WTC11 (cell line): ENCODE measurements around the gene MAP6. TPM values are rescaled to one million over a fixed set of nuclear protein-coding genes. Genes with fewer than 3 reads are reported as not detected.

ENCODE experiments used
- ATAC-seq: fragments of 200-7000 bp; cut with Tn5 transposase; 2 replicates; pipeline ENCODE4 v1.10.0; 2021; ENCODE audit warnings: mild to moderate bottlenecking, moderate library complexity
- CTCF ChIA-PET: fragments of 300-600 bp; sonication (Branson Sonifier 250); formaldehyde crosslinking; loops from one replicate; lab custom pipeline; 2021; ENCODE audit warnings: antibody characterized with exemption; lab: Charles Lee
- POLR2A ChIA-PET: fragments of 350-600 bp; sonication (Branson Sonifier 250); formaldehyde crosslinking; loops from one replicate; lab custom pipeline; 2021; ENCODE audit warnings: antibody characterized with exemption; lab: Charles Lee
- DNase-seq: peaks from one replicate; pipeline ENCODE4 v3.0.0; 2021; ENCODE audit warnings: low spot score
- H3K27ac Mint-ChIP-seq: 2 replicates; pipeline ENCODE4 v1.8.0; 2021; ENCODE audit warnings: mixed read lengths
- H3K27me3 Mint-ChIP-seq: 2 replicates; pipeline ENCODE4 v1.8.0; 2021; ENCODE audit warnings: low read depth, mild to moderate bottlenecking, moderate library complexity, mixed read lengths
- H3K36me3 Mint-ChIP-seq: 2 replicates; pipeline ENCODE4 v1.8.0; 2021; ENCODE audit warnings: mixed read lengths
- H3K4me1 Mint-ChIP-seq: 2 replicates; pipeline ENCODE4 v1.8.0; 2022; ENCODE audit warnings: mixed read lengths
- H3K4me3 Mint-ChIP-seq: 2 replicates; pipeline ENCODE4 v1.8.0; 2021; ENCODE audit warnings: mild to moderate bottlenecking, moderate library complexity, mixed read lengths
- H3K9me3 Mint-ChIP-seq: 2 replicates; pipeline ENCODE4 v1.8.0; 2021; ENCODE audit warnings: mixed read lengths
- CREB1 ChIP-seq: sonication (generic); formaldehyde crosslinking; IDR thresholded peaks from 2 replicates; pipeline ENCODE4 v1.8.0; 2023; ENCODE audit warnings: mild to moderate bottlenecking, missing genetic modification reagents
- GTF2I ChIP-seq: fragments of 250-450 bp; sonication (Bioruptor Pico); conservative IDR thresholded peaks from 2 replicates; pipeline ENCODE4 v1.4.0; 2021; ENCODE audit warnings: mild to moderate bottlenecking
- KAT7 ChIP-seq: sonication (generic); formaldehyde crosslinking; IDR thresholded peaks from 2 replicates; pipeline ENCODE4 v1.8.1; 2023; ENCODE audit warnings: missing genetic modification reagents, mild to moderate bottlenecking, borderline replicate concordance
- MXD4 ChIP-seq: fragments of 250-450 bp; sonication (Bioruptor Pico); IDR thresholded peaks from 2 replicates; pipeline ENCODE4 v1.8.0; 2021; ENCODE audit warnings: mild to moderate bottlenecking, moderate library complexity, borderline replicate concordance
- NFYB ChIP-seq: sonication (generic); formaldehyde crosslinking; conservative IDR thresholded peaks from 2 replicates; pipeline ENCODE4 v1.8.0; 2022; ENCODE audit warnings: low read depth, missing genetic modification reagents
- NR3C1 ChIP-seq: sonication (generic); formaldehyde crosslinking; conservative IDR thresholded peaks from 2 replicates; pipeline ENCODE4 v1.8.1; 2023; ENCODE audit warnings: low read depth, mild to moderate bottlenecking, missing genetic modification reagents
- PRDM15 ChIP-seq: sonication (generic); formaldehyde crosslinking; IDR thresholded peaks from 2 replicates; pipeline ENCODE4 v1.8.0; 2022; ENCODE audit warnings: missing genetic modification reagents
- PREB ChIP-seq: sonication (generic); formaldehyde crosslinking; IDR thresholded peaks from 2 replicates; pipeline ENCODE4 v1.8.1; 2022; ENCODE audit warnings: mild to moderate bottlenecking, missing genetic modification reagents, moderate library complexity, borderline replicate concordance
- ZNF232 ChIP-seq: sonication (generic); formaldehyde crosslinking; IDR thresholded peaks from 2 replicates; pipeline ENCODE4 v1.8.0; 2022; ENCODE audit warnings: mild to moderate bottlenecking, missing genetic modification reagents
- total RNA-seq: library from RNA; stranded (reverse); gene quantifications from 3 replicates; pipeline ENCODE4 v1.2.3, GENCODE V29; 2021
- TF ChIP-seq, protein P1 (sequence below): sonication (generic); formaldehyde crosslinking; IDR thresholded peaks from 2 replicates; pipeline ENCODE4 v1.8.0; 2023; ENCODE audit warnings: mild to moderate bottlenecking, missing genetic modification reagents
- TF ChIP-seq, protein P2 (sequence below): fragments of 250-450 bp; sonication (Bioruptor Pico); IDR thresholded peaks from 2 replicates; pipeline ENCODE4 v1.8.0; 2021; ENCODE audit warnings: mild to moderate bottlenecking
- TF ChIP-seq, protein P3 (sequence below): sonication (generic); formaldehyde crosslinking; IDR thresholded peaks from 2 replicates; pipeline ENCODE4 v1.8.1; 2023; ENCODE audit warnings: mild to moderate bottlenecking, missing genetic modification reagents
- TF ChIP-seq, protein P4 (sequence below): sonication (generic); formaldehyde crosslinking; IDR thresholded peaks from 2 replicates; pipeline ENCODE4 v1.8.1; 2022; ENCODE audit warnings: mild to moderate bottlenecking, moderate library complexity, missing genetic modification reagents
- TF ChIP-seq, protein P5 (sequence below): sonication (generic); formaldehyde crosslinking; conservative IDR thresholded peaks from 2 replicates; pipeline ENCODE4 v1.8.1; 2023; ENCODE audit warnings: mild to moderate bottlenecking, low read depth, missing genetic modification reagents, moderate library complexity

MAP6 gene
- total RNA-seq, 1 experiment from 2014 or later: 0.90 TPM

DNA sequence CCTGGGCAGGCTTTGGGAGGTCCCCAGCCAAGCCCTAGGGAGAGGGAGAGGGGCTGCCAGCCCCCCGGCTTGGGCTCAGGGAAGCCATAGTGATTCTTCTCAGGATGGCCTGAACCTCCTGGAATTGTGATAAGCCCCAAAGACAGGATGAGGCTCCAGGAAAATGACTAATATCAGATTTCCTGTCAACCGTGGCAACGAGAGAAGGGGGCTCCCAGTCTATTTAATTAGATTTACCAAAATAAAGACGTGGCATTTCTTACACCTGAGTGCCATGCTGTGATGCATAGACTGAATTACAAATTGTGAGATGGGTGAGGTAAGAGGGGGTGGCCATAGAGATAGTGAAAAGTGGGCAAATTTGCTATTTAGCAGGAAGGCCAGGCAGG is 86.3 kb downstream of the MAP6 start:
- 0 out of 2 replicates have a peak, but pooled peaks cover 3% of the 10 kb centered on the region for H3K9me3 Mint-ChIP-seq
- peaks cover 30% of the 10 kb centered on the region for H3K4me1 Mint-ChIP-seq
- H3K36me3 Mint-ChIP-seq: no peaks in the 10 kb centered on the region
- no peak for ATAC-seq
- TF ChIP-seq, protein P1, sequence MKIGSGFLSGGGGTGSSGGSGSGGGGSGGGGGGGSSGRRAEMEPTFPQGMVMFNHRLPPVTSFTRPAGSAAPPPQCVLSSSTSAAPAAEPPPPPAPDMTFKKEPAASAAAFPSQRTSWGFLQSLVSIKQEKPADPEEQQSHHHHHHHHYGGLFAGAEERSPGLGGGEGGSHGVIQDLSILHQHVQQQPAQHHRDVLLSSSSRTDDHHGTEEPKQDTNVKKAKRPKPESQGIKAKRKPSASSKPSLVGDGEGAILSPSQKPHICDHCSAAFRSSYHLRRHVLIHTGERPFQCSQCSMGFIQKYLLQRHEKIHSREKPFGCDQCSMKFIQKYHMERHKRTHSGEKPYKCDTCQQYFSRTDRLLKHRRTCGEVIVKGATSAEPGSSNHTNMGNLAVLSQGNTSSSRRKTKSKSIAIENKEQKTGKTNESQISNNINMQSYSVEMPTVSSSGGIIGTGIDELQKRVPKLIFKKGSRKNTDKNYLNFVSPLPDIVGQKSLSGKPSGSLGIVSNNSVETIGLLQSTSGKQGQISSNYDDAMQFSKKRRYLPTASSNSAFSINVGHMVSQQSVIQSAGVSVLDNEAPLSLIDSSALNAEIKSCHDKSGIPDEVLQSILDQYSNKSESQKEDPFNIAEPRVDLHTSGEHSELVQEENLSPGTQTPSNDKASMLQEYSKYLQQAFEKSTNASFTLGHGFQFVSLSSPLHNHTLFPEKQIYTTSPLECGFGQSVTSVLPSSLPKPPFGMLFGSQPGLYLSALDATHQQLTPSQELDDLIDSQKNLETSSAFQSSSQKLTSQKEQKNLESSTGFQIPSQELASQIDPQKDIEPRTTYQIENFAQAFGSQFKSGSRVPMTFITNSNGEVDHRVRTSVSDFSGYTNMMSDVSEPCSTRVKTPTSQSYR (CRISPR knock-in tag): no peak
- no peak for TF ChIP-seq PREB
- TF ChIP-seq, protein P2, sequence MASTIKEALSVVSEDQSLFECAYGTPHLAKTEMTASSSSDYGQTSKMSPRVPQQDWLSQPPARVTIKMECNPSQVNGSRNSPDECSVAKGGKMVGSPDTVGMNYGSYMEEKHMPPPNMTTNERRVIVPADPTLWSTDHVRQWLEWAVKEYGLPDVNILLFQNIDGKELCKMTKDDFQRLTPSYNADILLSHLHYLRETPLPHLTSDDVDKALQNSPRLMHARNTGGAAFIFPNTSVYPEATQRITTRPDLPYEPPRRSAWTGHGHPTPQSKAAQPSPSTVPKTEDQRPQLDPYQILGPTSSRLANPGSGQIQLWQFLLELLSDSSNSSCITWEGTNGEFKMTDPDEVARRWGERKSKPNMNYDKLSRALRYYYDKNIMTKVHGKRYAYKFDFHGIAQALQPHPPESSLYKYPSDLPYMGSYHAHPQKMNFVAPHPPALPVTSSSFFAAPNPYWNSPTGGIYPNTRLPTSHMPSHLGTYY (CRISPR knock-in tag): no peak
- no peak for TF ChIP-seq NFYB (CRISPR knock-in tag)
- no peak for TF ChIP-seq PRDM15 (CRISPR knock-in tag)
- no peak for TF ChIP-seq MXD4 (CRISPR knock-in tag)
- TF ChIP-seq ZNF232 (CRISPR knock-in tag): no peak
- TF ChIP-seq, protein P3, sequence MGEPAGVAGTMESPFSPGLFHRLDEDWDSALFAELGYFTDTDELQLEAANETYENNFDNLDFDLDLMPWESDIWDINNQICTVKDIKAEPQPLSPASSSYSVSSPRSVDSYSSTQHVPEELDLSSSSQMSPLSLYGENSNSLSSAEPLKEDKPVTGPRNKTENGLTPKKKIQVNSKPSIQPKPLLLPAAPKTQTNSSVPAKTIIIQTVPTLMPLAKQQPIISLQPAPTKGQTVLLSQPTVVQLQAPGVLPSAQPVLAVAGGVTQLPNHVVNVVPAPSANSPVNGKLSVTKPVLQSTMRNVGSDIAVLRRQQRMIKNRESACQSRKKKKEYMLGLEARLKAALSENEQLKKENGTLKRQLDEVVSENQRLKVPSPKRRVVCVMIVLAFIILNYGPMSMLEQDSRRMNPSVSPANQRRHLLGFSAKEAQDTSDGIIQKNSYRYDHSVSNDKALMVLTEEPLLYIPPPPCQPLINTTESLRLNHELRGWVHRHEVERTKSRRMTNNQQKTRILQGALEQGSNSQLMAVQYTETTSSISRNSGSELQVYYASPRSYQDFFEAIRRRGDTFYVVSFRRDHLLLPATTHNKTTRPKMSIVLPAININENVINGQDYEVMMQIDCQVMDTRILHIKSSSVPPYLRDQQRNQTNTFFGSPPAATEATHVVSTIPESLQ: no peak
- TF ChIP-seq, protein P4, sequence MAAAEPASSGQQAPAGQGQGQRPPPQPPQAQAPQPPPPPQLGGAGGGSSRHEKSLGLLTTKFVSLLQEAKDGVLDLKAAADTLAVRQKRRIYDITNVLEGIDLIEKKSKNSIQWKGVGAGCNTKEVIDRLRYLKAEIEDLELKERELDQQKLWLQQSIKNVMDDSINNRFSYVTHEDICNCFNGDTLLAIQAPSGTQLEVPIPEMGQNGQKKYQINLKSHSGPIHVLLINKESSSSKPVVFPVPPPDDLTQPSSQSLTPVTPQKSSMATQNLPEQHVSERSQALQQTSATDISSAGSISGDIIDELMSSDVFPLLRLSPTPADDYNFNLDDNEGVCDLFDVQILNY (CRISPR knock-in tag): no peak
- TF ChIP-seq KAT7 (CRISPR knock-in tag): no peak
- TF ChIP-seq, protein P5, sequence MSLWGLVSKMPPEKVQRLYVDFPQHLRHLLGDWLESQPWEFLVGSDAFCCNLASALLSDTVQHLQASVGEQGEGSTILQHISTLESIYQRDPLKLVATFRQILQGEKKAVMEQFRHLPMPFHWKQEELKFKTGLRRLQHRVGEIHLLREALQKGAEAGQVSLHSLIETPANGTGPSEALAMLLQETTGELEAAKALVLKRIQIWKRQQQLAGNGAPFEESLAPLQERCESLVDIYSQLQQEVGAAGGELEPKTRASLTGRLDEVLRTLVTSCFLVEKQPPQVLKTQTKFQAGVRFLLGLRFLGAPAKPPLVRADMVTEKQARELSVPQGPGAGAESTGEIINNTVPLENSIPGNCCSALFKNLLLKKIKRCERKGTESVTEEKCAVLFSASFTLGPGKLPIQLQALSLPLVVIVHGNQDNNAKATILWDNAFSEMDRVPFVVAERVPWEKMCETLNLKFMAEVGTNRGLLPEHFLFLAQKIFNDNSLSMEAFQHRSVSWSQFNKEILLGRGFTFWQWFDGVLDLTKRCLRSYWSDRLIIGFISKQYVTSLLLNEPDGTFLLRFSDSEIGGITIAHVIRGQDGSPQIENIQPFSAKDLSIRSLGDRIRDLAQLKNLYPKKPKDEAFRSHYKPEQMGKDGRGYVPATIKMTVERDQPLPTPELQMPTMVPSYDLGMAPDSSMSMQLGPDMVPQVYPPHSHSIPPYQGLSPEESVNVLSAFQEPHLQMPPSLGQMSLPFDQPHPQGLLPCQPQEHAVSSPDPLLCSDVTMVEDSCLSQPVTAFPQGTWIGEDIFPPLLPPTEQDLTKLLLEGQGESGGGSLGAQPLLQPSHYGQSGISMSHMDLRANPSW (CRISPR knock-in tag): no peak
- TF ChIP-seq GTF2I: no peak
- no peak for TF ChIP-seq NR3C1 (CRISPR knock-in tag)
- no peak for TF ChIP-seq CREB1 (CRISPR knock-in tag)
- TF ChIP-seq, all 79 proteins: peak for 0
- POLR2A ChIA-PET: interaction anchor here (1.9 to 2.8 kb wide), 3 partner anchors 8 to 18 kb away, joined by 7 to 21 read pairs (median 18); no protein-coding TSS in a partner anchor
- Mint-ChIP-seq H3K27ac (no peak overlapping the region), H3K4me3 (peak overlapping the region; percentile 75), H3K27me3 (peaks cover 16% of the 10 kb centered on the region)
- DNase-seq: no peak
- CTCF ChIA-PET: interaction anchor here (0.6 to 5.3 kb wide), 14 partner anchors 8 to 137 kb away, joined by 3 to 110 read pairs (median 6); partner anchors contain the start of gene SERPINH1
